ENCODE data around the gene CDH18.
A peak's percentile ranks its signal among the peaks of the same experiment; 100 is the strongest.

CDH18 gene

GRCh38 chr5:20000416-20000815 lies 12.4 kb upstream of the CDH18 start:
- Histone ChIP-seq H4K20me1 (ENCODE audit: low read depth, low read length) (no peaks in the 10 kb centered on the region), H3F3A (ENCODE audit: insufficient read depth) (no peaks in the 10 kb centered on the region), H2AFZ (ENCODE audit: low read depth, low read length, severe bottlenecking) (no peak overlapping the region), H3K27ac (ENCODE audit: low read depth, low read length) (no peak overlapping the region), H3K9ac (ENCODE audit: low read length) (no peak overlapping the region), H3K27me3 (ENCODE audit: low read length) (no peaks in the 10 kb centered on the region), H3K79me2 (ENCODE audit: insufficient read depth, low read length) (no peaks in the 10 kb centered on the region), H3K4me3 (ENCODE audit: insufficient read depth, low read length, poor library complexity, severe bottlenecking) (no peak overlapping the region), H3K9me2 (replicated peaks; ENCODE audit: insufficient read depth, low read length) (no peaks in the 10 kb centered on the region), H3K4me2 (ENCODE audit: low read depth, low read length, poor library complexity, severe bottlenecking) (no peak overlapping the region), H3K9me3 (ENCODE audit: insufficient read depth, low read length) (no peaks in the 10 kb centered on the region), H3K36me3 (ENCODE audit: low read length) (no peaks in the 10 kb centered on the region)
- TF ChIP-seq EZH2phosphoT487 (conservative IDR thresholded peaks at IDR 0.05; ENCODE audit: low read length) (no peak), CTCF (IDR thresholded peaks at IDR 0.05; ENCODE audit: insufficient read depth, low read length, poor library complexity, severe bottlenecking) (no peak)

- no peak overlapping the region for H3K4me2 ChIP-seq (ENCODE audit: low read depth, low read length, poor library complexity, severe bottlenecking)
Measured at GRCh38 chr5:19988457-19988856, 457 bp upstream of the CDH18 start.

GRCh38 chr5:19986806-19987205 lies 1.2 kb downstream of the CDH18 start:
- Histone ChIP-seq H3K9me3 (ENCODE audit: insufficient read depth, low read length) (no peaks in the 10 kb centered on the region), H3K27ac (ENCODE audit: low read depth, low read length) (no peak overlapping the region), H3K79me2 (ENCODE audit: insufficient read depth, low read length) (no peaks in the 10 kb centered on the region), H2AFZ (ENCODE audit: low read depth, low read length, severe bottlenecking) (peak overlapping the region; percentile 11), H3F3A (ENCODE audit: insufficient read depth) (no peaks in the 10 kb centered on the region), H4K20me1 (ENCODE audit: low read depth, low read length) (no peaks in the 10 kb centered on the region), H3K4me3 (ENCODE audit: insufficient read depth, low read length, poor library complexity, severe bottlenecking) (no peak overlapping the region), H3K4me2 (ENCODE audit: low read depth, low read length, poor library complexity, severe bottlenecking) (no peak overlapping the region), H3K36me3 (ENCODE audit: low read length) (no peaks in the 10 kb centered on the region; the same call in 1 of the 2 replicates), H3K27me3 (ENCODE audit: low read length) (no peaks in the 10 kb centered on the region), H3K9ac (ENCODE audit: low read length) (no peak overlapping the region), H3K9me2 (replicated peaks; ENCODE audit: insufficient read depth, low read length) (no peaks in the 10 kb centered on the region)
- no peak for TF ChIP-seq EZH2phosphoT487 (conservative IDR thresholded peaks at IDR 0.05; ENCODE audit: low read length)
- no peak for TF ChIP-seq CTCF (IDR thresholded peaks at IDR 0.05; ENCODE audit: insufficient read depth, low read length, poor library complexity, severe bottlenecking)

More at GRCh38 chr5:19988457-19988856, 457 bp upstream of the CDH18 start:
- H3F3A ChIP-seq (ENCODE audit: insufficient read depth), result no peaks in the 10 kb centered on the region
- no peak for TF ChIP-seq CTCF (IDR thresholded peaks at IDR 0.05; ENCODE audit: insufficient read depth, low read length, poor library complexity, severe bottlenecking)
- TF ChIP-seq EZH2phosphoT487 (conservative IDR thresholded peaks at IDR 0.05; ENCODE audit: low read length), result no peak
- no peak overlapping the region for H3K27ac ChIP-seq (ENCODE audit: low read depth, low read length)
- no peaks in the 10 kb centered on the region for H4K20me1 ChIP-seq (ENCODE audit: low read depth, low read length)
- H3K9me2 ChIP-seq (replicated peaks; ENCODE audit: insufficient read depth, low read length), result no peaks in the 10 kb centered on the region
- no peaks in the 10 kb centered on the region for H3K9me3 ChIP-seq (ENCODE audit: insufficient read depth, low read length)
- no peaks in the 10 kb centered on the region for H3K36me3 ChIP-seq (ENCODE audit: low read length)
- H3K27me3 ChIP-seq (ENCODE audit: low read length), result no peaks in the 10 kb centered on the region
- no peaks in the 10 kb centered on the region for H3K79me2 ChIP-seq (ENCODE audit: insufficient read depth, low read length)
- no peak overlapping the region for H3K4me3 ChIP-seq (ENCODE audit: insufficient read depth, low read length, poor library complexity, severe bottlenecking)
- H2AFZ ChIP-seq (ENCODE audit: low read depth, low read length, severe bottlenecking), result no peak overlapping the region
- no peak overlapping the region for H3K9ac ChIP-seq (ENCODE audit: low read length)

All from SU-DHL-6 (cell line).